Trophoblast cell (in vitro differentiated cells and primary cell): ENCODE data around the gene COL4A1.
A peak's percentile ranks its signal among the peaks of the same experiment; 100 is the strongest.

ENCODE experiments used
- DNase-seq, 2 donors: peaks; one replicate each; pipeline ENCODE4 v3.0.0-alpha.2; 2016
- H2AFZ ChIP-seq: 2 replicates; pipeline ENCODE4 v1.6.1; 2013; ENCODE audit warnings: low read length, moderate library complexity, mild to moderate bottlenecking; ENCODE audit not compliant: insufficient read depth, poor library complexity
- H2AK5ac ChIP-seq: 2 replicates; pipeline ENCODE4 v1.6.1; 2013; ENCODE audit warnings: mild to moderate bottlenecking, low read length
- H2BK120ac ChIP-seq: 2 replicates; pipeline ENCODE4 v1.6.1; 2013; ENCODE audit warnings: low read length, mild to moderate bottlenecking, moderate library complexity; ENCODE audit not compliant: insufficient read depth, poor library complexity
- H2BK12ac ChIP-seq: 2 replicates; pipeline ENCODE4 v1.6.1; 2013; ENCODE audit warnings: mild to moderate bottlenecking, low read length, moderate library complexity
- H2BK5ac ChIP-seq: 2 replicates; pipeline ENCODE4 v1.6.1; 2013; ENCODE audit warnings: low read length, low read depth, moderate library complexity, mild to moderate bottlenecking; ENCODE audit not compliant: poor library complexity
- H3K14ac ChIP-seq: 2 replicates; pipeline ENCODE4 v1.6.1; 2013; ENCODE audit warnings: mild to moderate bottlenecking, low read length
- H3K18ac ChIP-seq: 2 replicates; pipeline ENCODE4 v1.6.1; 2013; ENCODE audit warnings: mild to moderate bottlenecking, low read length
- H3K23ac ChIP-seq: 2 replicates; pipeline ENCODE4 v1.6.1; 2013; ENCODE audit warnings: low read length
- H3K27ac ChIP-seq: 2 replicates; pipeline ENCODE4 v1.5.1; 2013; ENCODE audit warnings: low read depth, mild to moderate bottlenecking, inconsistent platforms, low read length, moderate library complexity
- H3K27me3 ChIP-seq: 2 replicates; pipeline ENCODE4 v1.6.1; 2013; ENCODE audit warnings: inconsistent platforms, mild to moderate bottlenecking, low read length, moderate library complexity; ENCODE audit not compliant: insufficient read depth
- H3K36me3 ChIP-seq, 2 experiments: 1 replicate in 1 of 2; 2 replicates in 1 of 2; pipeline ENCODE4 v1.6.1; 2013; ENCODE audit warnings: low read length in 2 of 2, mild to moderate bottlenecking in 2 of 2, moderate library complexity in 1 of 2; ENCODE audit not compliant: insufficient read depth in 2 of 2, control insufficient read depth in 1 of 2
- H3K4ac ChIP-seq: 2 replicates; pipeline ENCODE4 v1.6.1; 2013; ENCODE audit warnings: low read depth, mild to moderate bottlenecking, low read length, moderate library complexity
- H3K4me1 ChIP-seq, 2 experiments: 1 replicate in 1 of 2; 2 replicates in 1 of 2; pipeline ENCODE4 v1.6.1; 2013; ENCODE audit warnings: low read length in 2 of 2, mild to moderate bottlenecking in 2 of 2, moderate library complexity in 1 of 2; ENCODE audit not compliant: insufficient read depth in 2 of 2, control insufficient read depth in 1 of 2
- H3K4me2 ChIP-seq: 2 replicates; pipeline ENCODE4 v1.6.1; 2013; ENCODE audit warnings: inconsistent platforms, mild to moderate bottlenecking, low read length, moderate library complexity
- H3K4me3 ChIP-seq: 2 replicates; pipeline ENCODE4 v1.5.1; 2013; ENCODE audit warnings: mild to moderate bottlenecking, low read depth, low read length, inconsistent platforms
- H3K79me1 ChIP-seq: one replicate; pipeline ENCODE4 v1.6.1; 2013; ENCODE audit warnings: low read length
- H3K79me2 ChIP-seq: 2 replicates; pipeline ENCODE4 v1.6.1; 2013; ENCODE audit warnings: low read length, mild to moderate bottlenecking; ENCODE audit not compliant: control insufficient read depth, insufficient read depth, poor library complexity
- H3K9ac ChIP-seq: 2 replicates; pipeline ENCODE4 v1.6.1; 2013; ENCODE audit warnings: mild to moderate bottlenecking, low read length
- H3K9me3 ChIP-seq: 2 replicates; pipeline ENCODE4 v1.6.1; 2013; ENCODE audit warnings: low read depth, mild to moderate bottlenecking, control low read depth, inconsistent platforms, low read length; ENCODE audit not compliant: insufficient read depth
- H4K12ac ChIP-seq: 2 replicates; pipeline ENCODE4 v1.6.1; 2013; ENCODE audit warnings: low read depth, mild to moderate bottlenecking, low read length, moderate library complexity
- H4K8ac ChIP-seq: 2 replicates; pipeline ENCODE4 v1.6.1; 2013; ENCODE audit warnings: low read depth, mild to moderate bottlenecking, low read length, moderate library complexity
- H4K91ac ChIP-seq: one replicate; pipeline ENCODE4 v1.6.1; 2013; ENCODE audit warnings: low read depth, mild to moderate bottlenecking, low read length, moderate library complexity
- WGBS: extraction: QIAGEN DNeasy Blood & Tissue Kit; methylation state at CpG from one replicate; pipeline ENCODE4 v1.1.7; 2013; ENCODE audit warnings: missing lambda C conversion rate; ENCODE audit not compliant: insufficient read length, insufficient coverage; ENCODE audit errors: extremely low coverage; 5-methylcytosine and 5-hydroxymethylcytosine counted together

COL4A1 gene

DNA sequence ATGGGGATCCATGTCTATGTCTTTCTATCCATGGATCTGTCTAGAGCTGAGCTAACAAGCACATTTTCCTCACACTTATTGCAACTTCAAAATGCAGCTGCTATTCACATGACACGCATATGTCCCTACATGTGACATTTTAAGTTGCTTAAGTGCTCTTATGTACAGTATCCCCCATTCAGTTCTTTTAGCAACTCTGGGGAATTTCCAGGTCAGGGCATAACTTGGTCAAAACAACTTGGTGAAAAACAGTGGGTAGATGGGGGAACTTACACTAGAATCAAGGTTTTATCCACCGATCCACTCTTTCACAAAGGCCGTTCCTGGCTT, 73.0 kb downstream of the COL4A1 start:
- Histone ChIP-seq H4K91ac (no peak overlapping the region), H3K4me1 (peaks cover 4 to 10% of the 10 kb centered on the region in 2 experiments), H3K79me1 (no peaks in the 10 kb centered on the region), H3K23ac (no peak overlapping the region), H2AFZ (no peak overlapping the region), H3K27ac (no peak overlapping the region), H3K14ac (no peak overlapping the region), H3K36me3 (peaks cover 12 to 17% of the 10 kb centered on the region in 2 experiments), H2BK120ac (no peak overlapping the region), H2AK5ac (no peak overlapping the region), H3K4ac (no peak overlapping the region), H3K4me3 (no peak overlapping the region), H3K79me2 (no peaks in the 10 kb centered on the region), H3K18ac (no peak overlapping the region), H4K12ac (no peak overlapping the region), H2BK12ac (no peak overlapping the region), H3K4me2 (no peak overlapping the region), H3K27me3 (no peaks in the 10 kb centered on the region), H3K9me3 (peaks cover 2% of the 10 kb centered on the region), H3K9ac (no peak overlapping the region), H4K8ac (no peak overlapping the region), H2BK5ac (no peak overlapping the region)
- no peak for DNase-seq
- WGBS, result no CpG with 5 or more reads among the region's 3 CpGs

DNA sequence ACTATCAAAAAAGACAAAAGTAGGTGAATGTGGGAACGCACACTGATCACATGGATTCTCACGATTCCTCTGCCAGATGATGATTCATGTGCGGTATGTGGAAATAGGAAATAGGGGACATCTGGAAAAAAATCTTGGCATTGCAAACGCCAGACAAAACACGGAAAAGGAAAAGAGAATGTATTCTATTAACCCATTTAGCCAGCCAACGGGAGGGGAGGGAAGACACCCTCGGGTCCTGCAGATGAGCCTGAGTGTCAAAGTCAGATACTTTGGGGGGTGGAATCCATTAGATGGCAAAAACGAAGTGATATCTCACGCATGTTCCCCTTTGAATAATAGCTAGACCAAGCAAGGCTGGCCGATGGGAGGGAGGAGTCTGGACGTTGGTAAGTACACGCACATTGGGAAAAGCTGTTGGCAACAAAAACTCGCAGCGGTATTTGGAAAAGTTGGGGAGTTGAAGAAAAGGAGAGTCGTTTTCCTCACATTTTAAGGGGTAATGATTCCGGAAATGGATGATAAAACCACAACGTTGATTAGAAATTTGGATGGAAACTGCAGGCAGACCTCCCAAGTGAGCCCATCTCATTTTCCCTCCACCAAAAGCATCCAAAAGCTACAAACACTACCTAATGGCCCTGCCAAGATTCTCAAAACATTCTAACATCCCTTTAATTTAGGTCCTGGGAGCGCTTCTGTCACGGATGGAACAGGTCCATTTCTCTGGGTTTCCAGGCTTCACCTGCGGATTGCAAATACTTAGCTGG, 73.6 kb downstream of the COL4A1 start:
- WGBS, result no CpG with 5 or more reads among the region's 20 CpGs

DNA sequence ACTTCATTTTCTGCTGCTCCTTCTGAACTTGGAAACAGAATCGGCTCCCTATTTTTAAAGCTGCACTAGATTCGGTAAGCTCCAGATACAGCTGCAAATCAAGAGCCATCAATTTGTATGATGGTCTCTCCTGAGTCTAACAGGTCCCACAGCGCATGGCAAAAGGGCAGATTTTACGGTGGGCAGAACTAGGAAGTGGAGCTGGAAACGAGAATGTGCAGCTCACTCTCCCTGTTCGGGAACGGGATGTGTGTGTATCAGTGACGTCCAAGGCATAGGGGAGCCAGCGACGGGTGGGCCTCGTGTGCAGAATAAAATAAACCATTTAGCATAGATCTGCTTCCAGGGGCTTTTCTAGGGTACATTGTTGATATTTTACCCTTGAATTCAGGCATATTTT, 74.2 kb downstream of the COL4A1 start:
- peak in 1 of 2 donors; percentile 14 for DNase-seq
- H3K18ac ChIP-seq, result no peak overlapping the region
- no peak overlapping the region for H3K27ac ChIP-seq
- H3K4ac ChIP-seq, result no peak overlapping the region
- H3K27me3 ChIP-seq, result no peaks in the 10 kb centered on the region
- no peak overlapping the region for H2AK5ac ChIP-seq
- no peak overlapping the region for H4K12ac ChIP-seq
- H2BK5ac ChIP-seq, result no peak overlapping the region
- peaks cover 2% of the 10 kb centered on the region for H3K9me3 ChIP-seq
- no peaks in the 10 kb centered on the region for H3K79me2 ChIP-seq
- no peak overlapping the region for H2BK120ac ChIP-seq
- no peak overlapping the region for H2BK12ac ChIP-seq
- no peak overlapping the region for H3K4me3 ChIP-seq
- H3K36me3 ChIP-seq, result peaks cover 12 to 17% of the 10 kb centered on the region in 2 experiments
- no peaks in the 10 kb centered on the region for H3K79me1 ChIP-seq
- WGBS, result no CpG with 5 or more reads among the region's 11 CpGs
- H3K9ac ChIP-seq, result no peak overlapping the region
- H3K4me2 ChIP-seq, result no peak overlapping the region
- H4K8ac ChIP-seq, result no peak overlapping the region
- no peak overlapping the region for H3K23ac ChIP-seq
- H4K91ac ChIP-seq, result no peak overlapping the region
- H3K14ac ChIP-seq, result no peak overlapping the region
- peaks cover 5 to 11% of the 10 kb centered on the region in 2 experiments for H3K4me1 ChIP-seq
- no peak overlapping the region for H2AFZ ChIP-seq

More for the DNA sequence above, 73.6 kb downstream of the COL4A1 start:
- Histone ChIP-seq H3K4ac (no peak overlapping the region), H3K4me3 (no peak overlapping the region), H3K27me3 (no peaks in the 10 kb centered on the region), H3K36me3 (peaks cover 12 to 17% of the 10 kb centered on the region in 2 experiments), H3K79me2 (no peaks in the 10 kb centered on the region), H3K27ac (no peak overlapping the region), H3K23ac (no peak overlapping the region), H2AK5ac (no peak overlapping the region), H3K79me1 (no peaks in the 10 kb centered on the region), H3K4me2 (no peak overlapping the region), H3K18ac (no peak overlapping the region), H2BK12ac (no peak overlapping the region), H2BK5ac (no peak overlapping the region), H3K9ac (no peak overlapping the region), H3K9me3 (peaks cover 2% of the 10 kb centered on the region), H3K14ac (no peak overlapping the region), H4K91ac (no peak overlapping the region), H4K12ac (no peak overlapping the region), H2AFZ (no peak overlapping the region), H2BK120ac (no peak overlapping the region), H4K8ac (no peak overlapping the region), H3K4me1 (peaks cover 4 to 11% of the 10 kb centered on the region in 2 experiments)
- DNase-seq, result peak in 1 of 2 donors; percentile 62

DNA sequence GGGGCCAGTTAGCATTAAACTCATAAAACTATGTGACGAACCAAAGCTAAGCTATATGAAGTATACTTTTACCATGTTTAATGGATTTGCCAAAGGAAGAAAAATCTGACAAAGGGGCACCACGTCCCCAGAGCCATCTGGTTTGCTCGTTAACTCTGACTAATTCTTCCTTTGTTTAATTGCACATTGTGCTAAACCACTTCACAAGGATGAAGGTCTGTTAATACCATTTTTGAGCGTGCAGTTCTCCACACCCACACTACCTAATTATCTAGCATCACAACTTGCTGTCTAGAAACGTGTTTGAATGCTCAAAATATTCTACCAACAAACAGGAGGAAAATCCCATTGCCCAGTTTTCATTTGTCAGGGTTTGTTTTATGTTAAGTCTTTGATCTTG, 74.8 kb downstream of the COL4A1 start:
- Histone ChIP-seq H3K9me3 (peaks cover 2% of the 10 kb centered on the region), H3K27ac (no peak overlapping the region), H2AK5ac (no peak overlapping the region), H2BK5ac (no peak overlapping the region), H3K4ac (no peak overlapping the region), H3K27me3 (no peaks in the 10 kb centered on the region), H3K23ac (no peak overlapping the region), H2BK120ac (no peak overlapping the region), H3K4me2 (no peak overlapping the region), H3K14ac (no peak overlapping the region), H3K9ac (no peak overlapping the region), H3K79me2 (no peaks in the 10 kb centered on the region), H3K18ac (no peak overlapping the region), H3K36me3 (peaks cover 12 to 15% of the 10 kb centered on the region in 2 experiments), H2BK12ac (no peak overlapping the region), H3K4me1 (peaks cover 5 to 14% of the 10 kb centered on the region in 2 experiments), H4K91ac (no peak overlapping the region), H3K79me1 (no peaks in the 10 kb centered on the region), H2AFZ (no peak overlapping the region), H4K8ac (no peak overlapping the region), H4K12ac (no peak overlapping the region), H3K4me3 (no peak overlapping the region)
- WGBS, result no CpG with 5 or more reads among the region's 5 CpGs
- no peak for DNase-seq
